Uterus (tissue), 4 donors: Measurements from ENCODE around the gene FRMD5. TPM values are rescaled to one million over a fixed set of nuclear protein-coding genes. Genes with fewer than 3 reads are reported as not detected.

Experiments used
- DNase-seq, 2 donors: peaks; one replicate each; pipeline ENCODE4 v3.0.0-alpha.2; 2019 to 2020
- H3K27ac ChIP-seq, 2 donors: fragments of 200-600 bp; sonication (generic); 1 replicate in 1 of 2; 2 replicates in 1 of 2; pipeline ENCODE4 v1.5.1; 2016 to 2018
- H3K27me3 ChIP-seq, 2 donors: fragments of 200-600 bp; sonication (generic); one replicate each; pipeline ENCODE4 v1.5.1; 2018 to 2019; ENCODE audit warnings: control low read depth in 1 of 2
- H3K36me3 ChIP-seq, 2 donors: fragments of 200-600 bp; sonication (generic); one replicate each; pipeline ENCODE4 v1.5.1; 2019; ENCODE audit warnings: control low read depth in 1 of 2
- H3K4me1 ChIP-seq, 2 donors: fragments of 200-600 bp; sonication (generic); one replicate each; pipeline ENCODE4 v1.5.1; 2018 to 2019; ENCODE audit warnings: control low read depth in 1 of 2
- H3K4me3 ChIP-seq, 2 donors: fragments of 200-600 bp; sonication (generic); 1 replicate in 1 of 2; 2 replicates in 1 of 2; pipeline ENCODE4 v1.5.1; 2018 to 2019; ENCODE audit warnings: mild to moderate bottlenecking in 1 of 2
- H3K9me3 ChIP-seq, 2 donors: fragments of 200-600 bp; sonication (generic); one replicate each; pipeline ENCODE4 v1.5.1; 2019; ENCODE audit warnings: control low read depth in 1 of 2
- POLR2A ChIP-seq, 2 donors: fragments of 450-650 bp; IDR thresholded peaks; one replicate each; pipeline ENCODE4 v1.6.1; 2016; ENCODE audit warnings: antibody characterized with exemption in 2 of 2, mild to moderate bottlenecking in 1 of 2, moderate library complexity in 1 of 2
- intact Hi-C: fragments of 100-400 bp; cut with DNase I; formaldehyde crosslinking; loops from one replicate; pipeline ENCODE4 v1.15.1; 2023; ENCODE audit warnings: low total_unique reads
- total RNA-seq, 4 donors: library from RNA; depleted of rRNA in 3 of 4; stranded (reverse); fragments of >200 nt in 3 of 4; gene quantifications; one replicate each; pipeline versions ENCODE4 v1.1.0 to v1.2.4, GENCODE V29; 2014 to 2023
- TF ChIP-seq, protein P1 (sequence below), 4 experiments: fragments of 200-600 bp in 2 of 4; fragments of 450-650 bp in 2 of 4; sonication (generic) in 2 of 4; IDR thresholded peaks; one replicate each; pipeline ENCODE4 v1.5.1; 2016 to 2019; ENCODE audit warnings: antibody characterized with exemption in 4 of 4, mild to moderate bottlenecking in 2 of 4, moderate library complexity in 1 of 4
- donor health status: DM: yes; HTN: yes; CAD: no.

The FRMD5 gene
- total RNA-seq, 4 donors from 2014 or later: 0.37 to 1.0 TPM; not detected in 2

DNA sequence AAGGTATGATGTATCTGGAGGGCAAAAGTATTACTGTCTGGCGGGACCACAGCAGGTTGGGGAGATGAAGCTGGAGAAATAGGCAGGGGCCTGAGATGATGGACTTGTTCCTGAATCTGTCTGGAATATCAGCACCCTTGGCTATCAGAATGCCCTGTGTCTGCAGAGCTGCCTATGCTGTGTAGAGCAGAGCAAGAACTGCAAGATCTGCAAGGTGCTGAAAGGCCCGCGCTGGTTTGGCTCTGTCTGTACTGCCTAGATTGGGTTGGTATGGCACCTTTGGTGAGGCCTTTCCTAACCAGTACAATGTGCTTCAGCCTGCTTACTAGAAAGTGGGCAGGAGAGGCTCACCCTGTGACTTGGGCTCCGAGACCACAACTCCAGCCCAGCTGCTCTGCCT lies 271.5 kb downstream of the FRMD5 start:
- TF ChIP-seq POLR2A (IDR thresholded peaks at IDR 0.05): no peak
- TF ChIP-seq, protein P1, sequence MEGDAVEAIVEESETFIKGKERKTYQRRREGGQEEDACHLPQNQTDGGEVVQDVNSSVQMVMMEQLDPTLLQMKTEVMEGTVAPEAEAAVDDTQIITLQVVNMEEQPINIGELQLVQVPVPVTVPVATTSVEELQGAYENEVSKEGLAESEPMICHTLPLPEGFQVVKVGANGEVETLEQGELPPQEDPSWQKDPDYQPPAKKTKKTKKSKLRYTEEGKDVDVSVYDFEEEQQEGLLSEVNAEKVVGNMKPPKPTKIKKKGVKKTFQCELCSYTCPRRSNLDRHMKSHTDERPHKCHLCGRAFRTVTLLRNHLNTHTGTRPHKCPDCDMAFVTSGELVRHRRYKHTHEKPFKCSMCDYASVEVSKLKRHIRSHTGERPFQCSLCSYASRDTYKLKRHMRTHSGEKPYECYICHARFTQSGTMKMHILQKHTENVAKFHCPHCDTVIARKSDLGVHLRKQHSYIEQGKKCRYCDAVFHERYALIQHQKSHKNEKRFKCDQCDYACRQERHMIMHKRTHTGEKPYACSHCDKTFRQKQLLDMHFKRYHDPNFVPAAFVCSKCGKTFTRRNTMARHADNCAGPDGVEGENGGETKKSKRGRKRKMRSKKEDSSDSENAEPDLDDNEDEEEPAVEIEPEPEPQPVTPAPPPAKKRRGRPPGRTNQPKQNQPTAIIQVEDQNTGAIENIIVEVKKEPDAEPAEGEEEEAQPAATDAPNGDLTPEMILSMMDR (IDR thresholded peaks at IDR 0.05): no peak
- no peaks in the 10 kb centered on the region for H3K9me3 ChIP-seq
- no peak overlapping the region for H3K4me3 ChIP-seq
- no peak overlapping the region for H3K27ac ChIP-seq
- no peak for DNase-seq
- intact Hi-C loops: no loop called here
- no peaks in the 10 kb centered on the region for H3K27me3 ChIP-seq
- no peaks in the 10 kb centered on the region for H3K36me3 ChIP-seq
- no peaks in the 10 kb centered on the region for H3K4me1 ChIP-seq

- H3K27ac ChIP-seq: no peak overlapping the region
- TF ChIP-seq POLR2A (IDR thresholded peaks at IDR 0.05): no peak
- TF ChIP-seq, protein P1 (IDR thresholded peaks at IDR 0.05): no peak
- intact Hi-C loops: no loop called here
- DNase-seq: no peak
- H3K27me3 ChIP-seq: no peaks in the 10 kb centered on the region
- no peak overlapping the region for H3K4me3 ChIP-seq
- H3K4me1 ChIP-seq: no peaks in the 10 kb centered on the region
- no peaks in the 10 kb centered on the region for H3K36me3 ChIP-seq
- H3K9me3 ChIP-seq: no peaks in the 10 kb centered on the region
These were observed 273.1 kb downstream of the FRMD5 start for GRCh38 chr15:43922021-43922420.

GRCh38 chr15:43920815-43921214 lies 274.3 kb downstream of the FRMD5 start:
- H3K27ac ChIP-seq: no peak overlapping the region
- H3K4me3 ChIP-seq: no peak overlapping the region
- H3K27me3 ChIP-seq: no peaks in the 10 kb centered on the region
- intact Hi-C loops: no loop called here
- TF ChIP-seq POLR2A (IDR thresholded peaks at IDR 0.05): no peak
- TF ChIP-seq, protein P1 (IDR thresholded peaks at IDR 0.05): no peak
- no peaks in the 10 kb centered on the region for H3K4me1 ChIP-seq
- no peaks in the 10 kb centered on the region for H3K36me3 ChIP-seq
- no peaks in the 10 kb centered on the region for H3K9me3 ChIP-seq
- DNase-seq: no peak

DNA sequence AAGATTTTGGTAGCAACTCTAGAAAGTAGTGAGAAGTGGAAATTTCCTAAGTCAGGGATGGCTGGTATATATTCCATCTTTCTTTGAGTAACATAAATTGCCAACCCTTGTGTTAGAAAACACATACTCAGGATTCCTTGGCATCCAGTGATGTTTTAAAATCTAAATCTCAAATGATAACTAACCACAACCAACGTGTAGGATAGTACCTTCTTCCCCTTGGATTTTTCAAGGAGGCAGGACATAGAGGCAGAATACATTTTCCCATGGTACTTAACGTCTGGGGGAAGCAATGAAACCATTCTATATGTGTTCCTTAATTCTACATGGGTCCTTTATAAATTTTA lies 274.8 kb downstream of the FRMD5 start:
- no peak overlapping the region for H3K27ac ChIP-seq
- H3K4me3 ChIP-seq: no peak overlapping the region
- H3K9me3 ChIP-seq: no peaks in the 10 kb centered on the region
- no peak for TF ChIP-seq POLR2A (IDR thresholded peaks at IDR 0.05)
- TF ChIP-seq, protein P1 (IDR thresholded peaks at IDR 0.05): no peak
- H3K27me3 ChIP-seq: no peaks in the 10 kb centered on the region
- no peaks in the 10 kb centered on the region for H3K4me1 ChIP-seq
- H3K36me3 ChIP-seq: no peaks in the 10 kb centered on the region
- intact Hi-C loops: no loop called here
- DNase-seq: no peak

- TF ChIP-seq, protein P1 (IDR thresholded peaks at IDR 0.05): no peak
- TF ChIP-seq POLR2A (IDR thresholded peaks at IDR 0.05): no peak
- Histone ChIP-seq H3K27ac (no peak overlapping the region), H3K4me3 (no peak overlapping the region)
These were observed 275.4 kb downstream of the FRMD5 start for GRCh38 chr15:43919540-43920253.

More at GRCh38 chr15:43919540-43920253, 275.4 kb downstream of the FRMD5 start:
- H3K27me3 ChIP-seq: no peaks in the 10 kb centered on the region
- no peak for DNase-seq
- no peaks in the 10 kb centered on the region for H3K4me1 ChIP-seq
- H3K36me3 ChIP-seq: no peaks in the 10 kb centered on the region
- intact Hi-C loops: no loop called here
- H3K9me3 ChIP-seq: no peaks in the 10 kb centered on the region
